ENCODE results near the gene MRPL40.
"Not testable (repeated sequence)": the region's sequence is repeated elsewhere in the genome, so short reads cannot be mapped to it uniquely, and the experiment has no call there.

Gene MRPL40

DNA sequence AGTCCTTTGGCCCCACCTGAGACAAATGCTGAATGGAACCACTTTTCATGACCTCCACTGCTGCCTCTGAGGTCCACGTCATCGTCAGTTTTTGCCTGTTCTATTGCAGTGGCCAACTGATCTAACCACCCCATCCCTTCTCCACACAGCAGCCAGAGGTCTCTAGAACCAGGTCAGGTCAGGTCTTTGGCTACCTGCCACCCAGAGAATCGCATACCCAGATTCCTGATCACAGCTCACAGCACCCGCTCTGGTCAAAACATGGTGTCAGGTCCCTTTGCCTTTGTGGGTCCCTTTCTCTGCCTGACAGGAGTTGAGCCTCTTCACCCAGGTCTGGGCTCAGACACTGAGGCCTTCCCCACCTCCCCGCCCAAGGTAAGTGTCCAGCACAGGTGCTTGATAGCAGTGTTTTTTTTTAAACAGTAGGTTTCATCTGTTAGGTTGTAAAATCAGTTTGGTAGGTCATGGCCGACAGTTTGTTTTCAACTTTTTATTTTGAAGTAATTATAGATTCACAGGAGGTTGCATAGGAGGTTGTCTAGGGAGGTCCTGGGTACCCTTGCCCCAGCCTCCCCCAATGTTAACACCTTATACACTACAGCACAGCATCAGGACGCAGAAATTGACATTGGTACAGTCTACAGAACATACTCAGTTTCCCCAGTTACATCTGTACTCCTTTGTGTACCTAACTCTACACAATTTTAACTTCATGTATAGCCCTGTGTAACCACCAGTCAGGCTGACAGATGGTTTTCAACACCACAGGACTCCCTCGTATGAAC is 8.3 kb downstream of the MRPL40 start:
- DNase-seq = no peak

DNA sequence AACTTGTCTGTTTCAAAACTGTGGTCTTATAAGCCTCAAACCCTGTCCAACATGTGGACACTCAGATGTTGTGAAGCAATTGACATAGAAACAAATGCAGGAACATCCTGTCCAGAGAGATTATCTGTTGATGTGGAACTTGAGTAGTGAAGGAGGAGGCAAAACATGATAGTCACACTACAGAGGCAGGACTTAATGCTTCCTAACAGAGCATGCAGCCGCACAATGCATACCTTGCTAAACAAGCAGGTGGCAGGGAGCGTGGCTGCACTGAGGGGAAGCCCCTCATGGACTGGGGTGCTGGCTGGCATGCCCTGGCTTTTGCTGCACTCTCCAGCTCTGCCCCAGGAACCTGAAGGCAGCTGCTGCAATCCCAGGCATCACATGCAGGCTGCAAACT is 9.8 kb downstream of the MRPL40 start:
- DNase-seq = no peak

DNA sequence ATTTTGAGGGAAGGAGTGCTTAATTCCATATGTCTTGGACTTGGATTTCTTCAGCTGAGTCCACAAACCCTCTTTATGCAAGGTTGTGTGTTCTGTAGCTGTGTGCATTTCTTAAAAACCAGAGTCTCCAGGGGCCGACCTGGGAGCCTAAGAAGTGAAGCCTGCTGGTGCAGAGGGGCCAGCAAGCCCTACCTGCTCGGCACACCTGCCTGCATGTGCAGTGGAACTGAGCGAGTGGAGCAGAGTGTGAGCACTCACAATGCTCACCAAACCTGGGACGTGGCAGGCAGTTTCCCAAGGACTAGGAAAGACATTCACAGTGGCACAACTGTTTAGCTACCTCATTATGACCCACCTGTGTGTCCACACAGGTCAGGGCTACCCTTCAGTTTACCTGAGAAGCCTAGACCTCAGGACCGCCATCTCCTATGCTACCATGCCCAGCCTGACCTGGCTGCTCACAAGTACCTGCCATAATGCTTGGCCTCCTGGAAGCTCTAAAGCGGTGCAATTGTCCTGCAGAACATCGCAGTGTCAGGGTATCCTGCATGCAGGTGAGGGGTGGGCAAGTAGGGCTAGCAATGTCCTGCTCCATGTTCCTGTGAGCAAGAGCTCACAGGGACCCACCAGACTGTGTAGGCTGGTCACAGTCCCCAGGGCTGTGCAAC is 11.3 kb downstream of the MRPL40 start:
- no peak for DNase-seq

DNA sequence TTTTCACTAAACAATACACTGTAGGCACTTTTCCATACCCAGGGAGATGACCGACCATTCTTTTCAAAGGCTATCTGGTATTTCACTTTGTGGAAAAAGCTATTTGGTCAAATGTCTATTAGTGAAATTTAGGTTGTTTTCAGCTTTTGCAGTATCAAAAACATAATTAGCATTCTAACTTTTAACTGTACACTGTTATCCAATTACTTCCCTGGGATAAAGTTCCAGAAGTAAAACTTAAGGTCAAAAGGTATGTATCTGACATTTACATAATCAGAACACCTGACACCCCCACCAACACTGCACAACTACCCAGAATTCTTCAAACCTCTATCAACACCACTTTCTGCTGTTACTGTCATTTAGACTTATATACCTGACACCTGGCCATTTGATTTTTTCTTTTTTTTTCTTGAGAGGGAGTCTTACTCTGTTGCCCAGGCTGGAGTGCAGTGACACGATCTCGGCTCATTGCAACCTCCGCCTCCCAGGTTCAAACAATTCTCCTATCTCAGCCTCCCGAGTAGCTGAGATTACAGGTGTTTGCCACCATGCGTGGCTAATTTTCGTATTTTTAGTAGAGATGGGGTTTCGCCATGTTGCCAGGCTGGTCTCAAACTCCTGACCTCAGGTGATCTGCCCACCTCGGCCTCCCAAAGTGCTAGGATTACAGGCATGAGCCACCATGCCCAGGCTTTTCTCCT is 13.1 kb downstream of the MRPL40 start:
- not testable (repeated sequence) for DNase-seq

- DNase-seq = peak in 1 of 56 donors; percentile 27
Observed at GRCh38 chr22:19446603-19447329, 14.4 kb downstream of the MRPL40 start.

GRCh38 chr22:19447330-19448075 is 15.2 kb downstream of the MRPL40 start, which contains the start of gene C22orf39:
TSS of gene C22orf39 (minus strand) at chr22:19447711. CDS start at chr22:19447688, 23 bp downstream.
- DNase-seq = peak; percentile 54 to 97 (median 91)

- DNase-seq = peak in 5 of 56 donors; percentile 24 to 64 (median 48)
Observed at GRCh38 chr22:19448076-19448607, 15.8 kb downstream of the MRPL40 start.

GRCh38 chr22:19448739-19449421 is 16.5 kb downstream of the MRPL40 start:
- no peak for DNase-seq

DNA sequence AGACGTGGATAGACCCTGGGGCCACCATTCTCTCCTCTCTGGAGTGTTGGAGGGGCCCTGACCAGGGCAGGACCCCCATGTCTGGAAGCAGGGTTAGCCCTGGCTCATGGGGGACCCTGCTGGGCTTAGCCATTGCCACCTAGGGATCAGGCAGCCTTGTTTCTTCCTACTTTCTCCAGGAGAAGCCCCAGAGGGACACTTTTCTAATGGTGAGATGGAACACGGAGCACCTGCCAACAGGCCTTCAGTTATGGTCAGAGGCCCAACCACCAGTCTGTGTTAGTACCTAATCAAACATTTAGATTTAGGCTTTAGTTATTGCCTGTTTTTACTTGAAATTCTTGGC is 17.1 kb downstream of the MRPL40 start:
- no peak for DNase-seq

- DNase-seq = no peak
Observed at GRCh38 chr22:19450363-19451175, 18.2 kb downstream of the MRPL40 start.

GRCh38 chr22:19451570-19451969 is 19.2 kb downstream of the MRPL40 start:
- DNase-seq = no peak

GRCh38 chr22:19453718-19454117 is 21.4 kb downstream of the MRPL40 start:
- DNase-seq = no peak

GRCh38 chr22:19454156-19454555 is 21.8 kb downstream of the MRPL40 start:
- DNase-seq = no peak

DNA sequence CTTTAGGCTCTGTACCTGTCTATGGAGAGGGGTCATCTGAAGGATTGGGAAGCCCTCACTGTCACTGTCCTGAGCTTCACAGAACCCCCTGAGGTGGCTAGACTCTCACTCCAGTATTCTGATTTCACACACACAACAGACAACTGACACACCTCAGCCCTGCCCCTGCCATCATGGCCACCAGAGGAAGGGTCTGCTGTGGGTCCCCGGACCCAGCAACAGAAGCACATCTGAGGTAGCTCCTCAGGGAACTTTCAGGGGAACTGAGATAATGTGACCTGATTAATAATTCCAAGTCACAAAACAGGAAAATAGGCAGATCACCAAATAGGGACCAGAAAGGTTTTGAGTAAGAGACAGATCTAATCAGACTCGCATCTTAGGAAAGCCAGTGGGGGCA is 22.7 kb downstream of the MRPL40 start:
- no peak for DNase-seq

DNA sequence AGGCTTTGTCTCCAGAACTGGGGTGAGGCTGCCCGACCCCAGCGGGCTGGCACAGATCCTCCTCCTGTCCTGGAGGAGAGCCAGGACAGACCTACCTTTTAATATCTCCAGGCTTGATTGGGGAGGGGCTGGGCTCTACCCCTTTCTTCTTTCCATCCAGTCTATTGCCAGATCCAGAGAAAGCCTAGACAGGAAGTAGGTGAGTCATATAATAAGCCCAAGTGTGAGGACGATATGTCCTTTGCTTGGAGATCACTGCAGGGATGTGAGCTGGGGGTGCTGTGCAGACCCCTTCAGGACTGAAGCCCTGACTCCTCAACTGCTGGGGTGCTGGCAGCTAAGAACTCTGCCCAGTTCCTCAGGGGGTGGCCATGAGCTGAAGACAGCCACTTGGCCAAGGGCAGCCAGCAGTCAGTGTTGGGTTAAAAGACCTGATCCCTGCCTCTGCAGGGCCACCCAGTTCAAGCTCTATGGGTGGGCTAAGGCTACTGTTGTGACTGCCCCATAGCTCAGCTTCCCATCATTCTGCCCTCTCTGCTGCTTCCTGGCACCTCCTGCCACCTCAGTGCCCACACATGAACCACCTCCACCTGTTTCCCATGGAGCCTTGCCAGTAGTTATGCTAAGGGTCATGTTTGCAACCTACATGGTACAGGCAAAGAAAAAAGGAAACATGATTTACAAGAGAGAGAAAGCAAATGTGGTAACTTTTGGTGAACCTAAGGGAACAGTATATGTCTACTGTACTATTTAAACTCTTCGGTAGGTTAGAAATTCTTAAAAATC is 23.4 kb downstream of the MRPL40 start:
- DNase-seq = no peak

DNA sequence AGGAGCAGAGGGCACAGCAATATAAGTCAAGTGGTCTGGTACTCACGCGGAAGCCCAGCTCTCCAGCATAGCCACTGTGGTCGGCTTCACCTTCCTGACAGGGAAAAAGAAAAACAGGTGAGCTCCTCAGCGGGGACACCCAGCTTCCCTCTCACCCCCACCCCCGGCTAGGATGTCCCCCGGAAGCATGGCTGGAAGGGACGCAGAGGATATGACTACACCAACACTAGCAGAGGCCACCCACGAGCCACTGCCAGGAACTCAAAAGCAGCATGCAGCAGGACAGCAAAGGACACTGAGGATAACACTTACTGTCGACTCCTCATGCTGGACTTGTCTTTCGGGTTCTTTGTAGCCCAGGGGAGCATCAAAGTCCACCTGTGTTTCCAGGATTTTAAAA is 24.2 kb downstream of the MRPL40 start:
- DNase-seq = no peak

GRCh38 chr22:19457828-19458428 is 25.6 kb downstream of the MRPL40 start:
- DNase-seq = no peak

DNA sequence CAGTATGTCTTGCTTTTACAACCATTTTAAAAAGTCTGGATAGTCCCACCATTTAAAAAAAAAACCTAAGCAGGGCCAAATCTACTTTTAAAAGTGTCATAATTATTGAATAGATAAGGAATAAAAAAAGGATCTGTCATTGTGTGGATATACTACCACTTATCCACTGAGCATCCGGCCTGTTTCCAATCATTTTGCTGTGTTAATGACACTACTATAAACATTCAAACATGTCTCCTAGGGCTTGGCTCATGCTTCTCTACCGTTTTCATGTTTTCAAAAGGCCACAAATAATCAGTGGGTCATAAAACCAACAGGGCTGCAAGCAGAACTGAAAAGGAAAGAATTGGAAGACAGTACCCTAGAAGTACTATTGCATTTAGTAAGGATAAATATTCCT is 27.7 kb downstream of the MRPL40 start:
- no peak for DNase-seq

Measured in nucleus accumbens (tissue), 56 donors.